Gastrocnemius medialis (tissue), 4 donors: ENCODE measurements around the gene CSNK1G1. TPM values are rescaled to one million over a fixed set of nuclear protein-coding genes. Genes with fewer than 3 reads are reported as not detected.
"Not testable (repeated sequence)": the region's sequence is repeated elsewhere in the genome, so short reads cannot be mapped to it uniquely, and the experiment has no call there.

ENCODE experiments used
- ATAC-seq, 2 donors: fragments of 150-250 bp; one replicate each; pipeline ENCODE4 v1.9.1; 2016
- DNase-seq, 2 donors: peaks; one replicate each; pipeline ENCODE4 v3.0.0-alpha.2; 2019
- H3K27ac ChIP-seq, 4 donors: fragments of 200-600 bp; sonication (generic); 1 replicate in 1 of 4; 2 replicates in 3 of 4; pipeline ENCODE4 v1.5.1; 2016 to 2018; ENCODE audit warnings: mild to moderate bottlenecking in 2 of 4, moderate library complexity in 1 of 4
- H3K27me3 ChIP-seq, 3 donors: fragments of 200-600 bp; sonication (generic) in 2 of 3; 1 replicate in 1 of 3; 2 replicates in 2 of 3; pipeline versions ENCODE4 v1.5.1 to v1.6.0; 2016 to 2019; ENCODE audit warnings: mild to moderate bottlenecking in 1 of 3, moderate library complexity in 1 of 3
- H3K36me3 ChIP-seq, 2 donors: fragments of 200-600 bp; sonication (generic) in 1 of 2; one replicate each; pipeline ENCODE4 v1.5.1; 2017 to 2018
- H3K4me1 ChIP-seq, 2 donors: fragments of 200-600 bp; sonication (generic) in 1 of 2; one replicate each; pipeline ENCODE4 v1.5.1; 2016 to 2017; ENCODE audit warnings: mild to moderate bottlenecking in 2 of 2
- H3K4me3 ChIP-seq, 4 donors: fragments of 200-600 bp; sonication (generic) in 3 of 4; 1 replicate in 1 of 4; 2 replicates in 3 of 4; pipeline ENCODE4 v1.5.1; 2016 to 2019; ENCODE audit warnings: mild to moderate bottlenecking in 2 of 4
- H3K9me3 ChIP-seq, 3 donors: fragments of 200-600 bp; sonication (generic) in 2 of 3; 1 replicate in 1 of 3; 2 replicates in 2 of 3; pipeline ENCODE4 v1.5.1; 2016 to 2019
- CTCF ChIP-seq, 5 experiments: fragments of 450-650 bp in 3 of 5; fragments of 200-600 bp in 2 of 5; sonication (generic) in 2 of 5; IDR thresholded peaks in 4 of 5; conservative IDR thresholded peaks in 1 of 5; 1 replicate in 4 of 5; 2 replicates in 1 of 5; pipeline ENCODE4 v1.5.1; 2016 to 2019; ENCODE audit warnings: antibody characterized with exemption in 5 of 5, mild to moderate bottlenecking in 3 of 5, moderate library complexity in 3 of 5
- POLR2A ChIP-seq, 2 donors: fragments of 450-650 bp; IDR thresholded peaks; one replicate each; pipeline ENCODE4 v1.6.1; 2017; ENCODE audit warnings: antibody characterized with exemption in 2 of 2, mild to moderate bottlenecking in 2 of 2, moderate library complexity in 2 of 2
- in situ Hi-C, 4 donors: fragments of 200-750 bp; cut with MboI; loops; one replicate each; pipeline versions ENCODE4 v1.15.0 to v1.8.0; 2017; ENCODE audit warnings: low sequenced_read_pairs in 4 of 4
- intact Hi-C: fragments of 100-400 bp; cut with DNase I; formaldehyde crosslinking; loops from one replicate; pipeline ENCODE4 v1.15.1; 2023; ENCODE audit warnings: low total_unique reads
- total RNA-seq, 4 donors: library from RNA; depleted of rRNA; stranded (reverse); fragments of >200 nt; gene quantifications; one replicate each; pipeline versions ENCODE4 v1.1.0 to v1.2.3, GENCODE V29; 2016

Gene CSNK1G1
- total RNA-seq, 4 donors from 2014 or later, result 5.3 to 26.6 (median 6.5) TPM

GRCh38 chr15:64267331-64267973 is 88.5 kb downstream of the CSNK1G1 start:
- H3K4me3 ChIP-seq, result no peak overlapping the region
- no peak for TF ChIP-seq POLR2A (IDR thresholded peaks at IDR 0.05)
- no peak for TF ChIP-seq CTCF (IDR thresholded peaks at IDR 0.05 in 4 of 5, conservative IDR thresholded peaks at IDR 0.05 in 1 of 5)
- no peaks in the 10 kb centered on the region for H3K27me3 ChIP-seq
- no peaks in the 10 kb centered on the region for H3K4me1 ChIP-seq
- H3K36me3 ChIP-seq, result no peaks in the 10 kb centered on the region
- ATAC-seq, result no peak
- no peak for DNase-seq
- in situ Hi-C loops, result no loop called here
- H3K9me3 ChIP-seq, result no peaks in the 10 kb centered on the region
- no peak overlapping the region for H3K27ac ChIP-seq
- intact Hi-C loops, result no loop called here

GRCh38 chr15:64265188-64265587 is 90.8 kb downstream of the CSNK1G1 start:
- intact Hi-C loops, in situ Hi-C loops, H3K4me3 ChIP-seq, ATAC-seq, H3K9me3 ChIP-seq, DNase-seq, H3K4me1 ChIP-seq, H3K27me3 ChIP-seq, H3K36me3 ChIP-seq, H3K27ac ChIP-seq: not testable (repeated sequence)

DNA sequence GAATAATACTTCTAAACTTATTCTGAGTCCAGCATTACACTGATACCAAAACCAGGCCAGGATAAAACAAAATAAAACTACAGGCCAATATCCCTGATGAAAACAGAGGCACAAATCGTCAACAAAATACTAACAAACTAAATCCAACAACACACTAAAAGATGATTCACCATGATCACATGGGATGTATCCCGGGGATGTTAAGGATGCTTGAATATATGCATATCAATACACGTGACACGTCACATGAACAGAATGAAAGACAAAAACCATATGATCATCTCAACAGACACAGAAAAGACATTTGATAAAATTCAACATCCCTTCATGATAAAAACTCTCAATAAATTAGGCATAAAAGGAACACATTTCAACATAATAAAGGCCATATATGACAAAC is 91.5 kb downstream of the CSNK1G1 start:
- H3K4me3 ChIP-seq, result no peak overlapping the region

DNA sequence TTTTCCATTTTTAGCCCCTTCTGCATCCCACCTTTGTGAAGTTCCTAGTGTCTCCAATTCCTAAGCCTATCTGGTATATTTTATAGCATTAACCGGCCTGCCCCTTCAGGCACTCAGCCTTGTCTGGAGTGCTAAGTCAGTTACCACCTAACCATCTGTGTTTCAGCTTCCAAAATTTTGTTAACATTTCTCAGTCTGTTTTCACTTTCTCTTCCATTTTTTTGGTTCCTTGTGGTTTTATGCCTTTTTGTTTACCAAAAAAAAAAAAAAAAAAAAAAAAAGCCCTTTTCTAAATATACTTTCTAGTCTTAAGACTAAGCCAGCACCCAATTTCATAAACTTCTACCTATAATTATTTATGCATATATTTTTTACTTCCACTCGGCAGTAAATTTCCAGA is 92.4 kb downstream of the CSNK1G1 start:
- in situ Hi-C loops, result no loop called here
- no peak for ATAC-seq
- Histone ChIP-seq H3K9me3 (no peaks in the 10 kb centered on the region), H3K27me3 (no peaks in the 10 kb centered on the region), H3K4me3 (no peak overlapping the region), H3K27ac (no peak overlapping the region), H3K36me3 (no peaks in the 10 kb centered on the region), H3K4me1 (no peaks in the 10 kb centered on the region)
- intact Hi-C loops, result no loop called here
- DNase-seq, result no peak
- TF ChIP-seq POLR2A (IDR thresholded peaks at IDR 0.05) (no peak), CTCF (IDR thresholded peaks at IDR 0.05 in 4 of 5, conservative IDR thresholded peaks at IDR 0.05 in 1 of 5) (no peak)

More for the DNA sequence above, 91.5 kb downstream of the CSNK1G1 start:
- H3K4me1 ChIP-seq, result no peaks in the 10 kb centered on the region
- no peak for DNase-seq
- no peak for TF ChIP-seq CTCF (IDR thresholded peaks at IDR 0.05 in 4 of 5, conservative IDR thresholded peaks at IDR 0.05 in 1 of 5)
- TF ChIP-seq POLR2A (IDR thresholded peaks at IDR 0.05), result no peak
- intact Hi-C loops, result no loop called here
- no peaks in the 10 kb centered on the region for H3K9me3 ChIP-seq
- H3K27ac ChIP-seq, result no peak overlapping the region
- no peak for ATAC-seq
- no peaks in the 10 kb centered on the region for H3K36me3 ChIP-seq
- in situ Hi-C loops, result no loop called here
- H3K27me3 ChIP-seq, result no peaks in the 10 kb centered on the region

DNA sequence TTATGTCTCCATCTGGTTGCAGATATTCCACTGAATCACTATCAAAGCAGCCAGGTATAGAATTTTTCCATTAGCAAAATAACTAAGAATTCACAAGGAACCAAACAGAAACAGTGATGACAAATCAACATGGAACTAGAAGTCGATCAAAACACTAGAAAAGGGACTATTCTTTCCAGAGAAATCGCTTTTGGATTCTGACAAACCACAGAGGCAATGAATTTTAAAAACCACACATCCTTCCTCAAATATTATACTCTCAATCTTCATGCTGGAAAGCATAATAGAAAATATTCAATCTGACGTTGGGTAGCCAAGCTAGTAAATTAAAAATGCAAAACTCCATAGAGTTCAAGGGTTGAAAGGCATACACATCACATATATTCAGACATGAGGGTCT is 99.9 kb downstream of the CSNK1G1 start:
- no peak for TF ChIP-seq CTCF (IDR thresholded peaks at IDR 0.05 in 4 of 5, conservative IDR thresholded peaks at IDR 0.05 in 1 of 5)
- Histone ChIP-seq H3K9me3 (no peaks in the 10 kb centered on the region), H3K4me1 (peaks cover 0 to 3% of the 10 kb centered on the region in 2 donors), H3K36me3 (peaks cover 0 to 1% of the 10 kb centered on the region in 2 donors), H3K27me3 (no peaks in the 10 kb centered on the region), H3K4me3 (no peak overlapping the region), H3K27ac (no peak overlapping the region)
- in situ Hi-C loops, result no loop called here
- ATAC-seq, result no peak
- no peak for DNase-seq
- intact Hi-C loops, result no loop called here
